SK-N-DZ (cell line): ENCODE measurements around the gene DSCAML1. TPM values are rescaled to one million over a fixed set of nuclear protein-coding genes. Genes with fewer than 3 reads are reported as not detected.

Experiments
- DNase-seq: peaks from one replicate; pipeline ENCODE4 v3.0.0-alpha.2; 2015; ENCODE audit warnings: low spot score
- polyA plus RNA-seq, 2 experiments: library from polyadenylated mRNA; depleted of rRNA; stranded (reverse); fragments of >200 nt; gene quantifications; 2 replicates each; pipeline ENCODE4 v1.2.3, GENCODE V29; 2014

The DSCAML1 gene, protein sequence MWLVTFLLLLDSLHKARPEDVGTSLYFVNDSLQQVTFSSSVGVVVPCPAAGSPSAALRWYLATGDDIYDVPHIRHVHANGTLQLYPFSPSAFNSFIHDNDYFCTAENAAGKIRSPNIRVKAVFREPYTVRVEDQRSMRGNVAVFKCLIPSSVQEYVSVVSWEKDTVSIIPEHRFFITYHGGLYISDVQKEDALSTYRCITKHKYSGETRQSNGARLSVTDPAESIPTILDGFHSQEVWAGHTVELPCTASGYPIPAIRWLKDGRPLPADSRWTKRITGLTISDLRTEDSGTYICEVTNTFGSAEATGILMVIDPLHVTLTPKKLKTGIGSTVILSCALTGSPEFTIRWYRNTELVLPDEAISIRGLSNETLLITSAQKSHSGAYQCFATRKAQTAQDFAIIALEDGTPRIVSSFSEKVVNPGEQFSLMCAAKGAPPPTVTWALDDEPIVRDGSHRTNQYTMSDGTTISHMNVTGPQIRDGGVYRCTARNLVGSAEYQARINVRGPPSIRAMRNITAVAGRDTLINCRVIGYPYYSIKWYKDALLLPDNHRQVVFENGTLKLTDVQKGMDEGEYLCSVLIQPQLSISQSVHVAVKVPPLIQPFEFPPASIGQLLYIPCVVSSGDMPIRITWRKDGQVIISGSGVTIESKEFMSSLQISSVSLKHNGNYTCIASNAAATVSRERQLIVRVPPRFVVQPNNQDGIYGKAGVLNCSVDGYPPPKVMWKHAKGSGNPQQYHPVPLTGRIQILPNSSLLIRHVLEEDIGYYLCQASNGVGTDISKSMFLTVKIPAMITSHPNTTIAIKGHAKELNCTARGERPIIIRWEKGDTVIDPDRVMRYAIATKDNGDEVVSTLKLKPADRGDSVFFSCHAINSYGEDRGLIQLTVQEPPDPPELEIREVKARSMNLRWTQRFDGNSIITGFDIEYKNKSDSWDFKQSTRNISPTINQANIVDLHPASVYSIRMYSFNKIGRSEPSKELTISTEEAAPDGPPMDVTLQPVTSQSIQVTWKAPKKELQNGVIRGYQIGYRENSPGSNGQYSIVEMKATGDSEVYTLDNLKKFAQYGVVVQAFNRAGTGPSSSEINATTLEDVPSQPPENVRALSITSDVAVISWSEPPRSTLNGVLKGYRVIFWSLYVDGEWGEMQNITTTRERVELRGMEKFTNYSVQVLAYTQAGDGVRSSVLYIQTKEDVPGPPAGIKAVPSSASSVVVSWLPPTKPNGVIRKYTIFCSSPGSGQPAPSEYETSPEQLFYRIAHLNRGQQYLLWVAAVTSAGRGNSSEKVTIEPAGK (N-terminal part only)
- 0.22 and 0.28 TPM in 2 replicates for polyA plus RNA-seq (2014; cell fraction: cytosol; rRNA removed)
- polyA plus RNA-seq (2014; cell fraction: nucleus; rRNA removed) = 0.02 and 0.04 TPM in 2 replicates

DNA sequence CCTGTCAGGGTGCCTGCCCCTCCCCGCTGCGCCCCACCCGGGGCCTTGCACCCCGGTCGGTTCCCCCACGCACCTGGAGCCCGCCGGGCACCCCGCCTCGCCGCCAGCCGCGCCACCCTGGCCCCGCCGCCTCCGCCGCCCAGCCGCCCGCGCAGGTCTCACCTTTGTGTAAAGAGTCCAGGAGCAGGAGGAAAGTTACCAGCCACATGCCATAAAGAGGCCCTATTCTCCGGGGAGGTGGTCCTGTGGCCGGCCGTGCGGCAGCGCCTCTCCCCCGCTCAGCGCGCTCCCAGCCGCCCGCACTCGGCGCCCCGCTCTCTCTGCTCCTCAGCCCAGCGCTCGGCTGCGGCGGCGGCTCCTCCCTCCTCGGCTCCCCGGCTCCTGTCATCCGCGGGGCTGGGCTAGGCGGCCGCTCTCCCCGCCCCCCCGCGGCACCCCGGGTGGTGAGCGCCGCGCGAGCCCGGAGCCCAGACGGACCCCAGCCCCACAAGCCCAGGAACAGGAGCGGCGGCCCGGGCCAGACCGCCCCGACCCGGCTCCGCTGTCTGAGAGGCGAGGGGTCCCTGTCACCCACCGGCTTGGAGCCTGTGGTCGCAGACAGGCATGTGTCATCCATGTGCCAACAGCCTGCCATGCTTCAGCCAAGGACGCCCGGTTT, at the start of gene DSCAML1:
TSS of gene DSCAML1 (minus strand) at position 345 of the 658 bp plus-strand sequence. CDS start at position 208, 137 bp downstream.
- no peak for DNase-seq

DNA sequence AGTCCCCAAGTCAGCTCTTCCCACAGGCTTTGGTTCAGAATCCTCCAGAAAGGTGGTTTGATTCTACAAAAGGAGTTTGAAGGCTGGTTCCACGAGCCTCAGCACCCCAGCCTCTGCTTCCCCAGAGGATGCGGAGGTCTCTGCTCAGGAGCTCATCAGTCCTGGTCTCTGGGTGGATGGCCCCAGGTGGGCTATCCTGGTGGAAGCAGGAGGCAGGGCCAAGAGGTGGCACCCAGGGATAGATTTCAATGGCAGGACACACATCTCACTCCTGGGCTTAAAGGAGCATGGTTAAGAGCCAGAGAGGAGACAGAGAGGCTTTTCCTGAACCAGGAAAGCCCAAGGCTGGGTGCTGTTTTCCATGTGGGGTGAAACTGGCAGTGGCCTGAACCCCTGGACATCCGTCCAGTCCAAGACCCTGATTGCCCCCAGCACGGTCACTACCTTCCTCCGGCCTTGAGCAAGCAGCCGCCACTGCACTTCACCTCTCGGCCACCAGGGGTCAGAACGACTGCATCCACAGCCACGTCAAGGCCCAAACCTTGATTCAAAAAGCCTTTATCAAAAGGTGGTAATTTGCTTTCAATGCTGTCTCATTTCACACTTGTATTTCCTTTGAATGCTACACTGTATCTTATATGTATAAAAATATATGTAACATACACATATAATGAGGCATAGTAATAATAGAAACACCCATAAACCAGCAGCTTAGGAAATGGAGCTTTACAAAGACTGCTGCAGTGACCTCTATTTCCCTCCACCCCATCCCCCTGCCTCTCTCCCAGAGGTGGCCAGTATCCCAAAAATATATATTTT, 46.9 kb upstream of the DSCAML1 start:
- DNase-seq = peak; percentile 25

DNA sequence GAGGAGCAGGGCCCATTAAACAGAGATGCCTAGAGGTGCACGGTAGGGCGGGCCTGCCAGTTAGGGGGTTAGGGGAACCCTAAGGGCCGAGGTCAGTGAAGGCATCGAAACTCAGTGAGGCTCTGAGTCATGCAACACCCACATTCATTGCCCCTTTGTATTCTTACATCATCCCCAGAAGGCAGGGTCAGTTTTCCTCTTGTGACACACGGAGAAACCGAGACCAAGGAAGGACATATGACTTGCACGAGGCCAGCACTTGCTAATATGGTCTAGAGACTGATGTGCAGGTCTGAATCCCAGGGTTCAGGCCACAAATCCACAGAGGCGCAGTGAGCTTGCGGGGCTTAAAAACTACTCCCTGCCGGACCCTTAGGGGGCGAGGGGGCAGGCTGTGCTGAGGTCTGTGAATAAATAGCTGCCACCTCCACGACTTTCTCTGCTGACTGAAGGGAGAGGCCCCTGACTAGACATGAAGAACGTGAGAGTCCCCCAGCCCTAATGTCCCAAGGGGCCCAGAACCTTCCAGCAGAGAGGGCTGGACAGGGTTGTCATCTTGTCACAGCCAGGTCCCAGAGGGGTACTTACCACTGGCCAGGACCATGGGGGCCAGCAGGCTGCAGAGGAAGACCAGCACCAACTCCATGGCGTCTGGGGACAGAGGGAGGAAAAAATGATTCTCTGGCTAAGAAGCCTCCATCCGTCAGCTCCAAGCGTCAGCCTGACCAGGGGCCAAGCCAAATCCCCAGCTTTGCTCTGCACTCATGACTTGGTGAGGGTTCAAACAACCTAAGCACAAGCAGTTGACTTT, 45.3 kb upstream of the DSCAML1 start:
- no peak for DNase-seq

DNA sequence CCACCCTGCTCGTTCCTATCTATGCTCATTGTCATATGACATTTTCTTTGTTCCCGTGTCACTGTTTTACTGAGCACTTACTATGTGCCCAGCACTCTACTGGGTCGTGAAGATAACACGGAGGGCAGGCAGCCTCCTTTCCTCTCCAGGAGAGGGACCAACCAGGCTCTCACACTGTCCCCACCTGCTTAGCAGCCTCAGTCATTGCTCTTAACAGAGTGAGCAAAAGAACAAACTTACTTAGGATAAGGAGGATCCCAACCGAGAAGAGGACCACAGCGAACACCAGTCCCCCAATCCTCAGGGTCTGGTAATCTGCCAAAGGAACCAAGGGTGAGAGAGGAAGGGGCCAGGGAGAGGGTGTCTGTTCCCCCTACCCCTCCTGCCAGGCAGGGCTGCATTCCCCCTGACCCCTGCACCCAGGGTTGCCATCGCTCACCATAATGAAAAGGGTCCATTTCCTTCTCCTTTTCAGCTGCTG, 44.6 kb upstream of the DSCAML1 start:
- no peak for DNase-seq

DNA sequence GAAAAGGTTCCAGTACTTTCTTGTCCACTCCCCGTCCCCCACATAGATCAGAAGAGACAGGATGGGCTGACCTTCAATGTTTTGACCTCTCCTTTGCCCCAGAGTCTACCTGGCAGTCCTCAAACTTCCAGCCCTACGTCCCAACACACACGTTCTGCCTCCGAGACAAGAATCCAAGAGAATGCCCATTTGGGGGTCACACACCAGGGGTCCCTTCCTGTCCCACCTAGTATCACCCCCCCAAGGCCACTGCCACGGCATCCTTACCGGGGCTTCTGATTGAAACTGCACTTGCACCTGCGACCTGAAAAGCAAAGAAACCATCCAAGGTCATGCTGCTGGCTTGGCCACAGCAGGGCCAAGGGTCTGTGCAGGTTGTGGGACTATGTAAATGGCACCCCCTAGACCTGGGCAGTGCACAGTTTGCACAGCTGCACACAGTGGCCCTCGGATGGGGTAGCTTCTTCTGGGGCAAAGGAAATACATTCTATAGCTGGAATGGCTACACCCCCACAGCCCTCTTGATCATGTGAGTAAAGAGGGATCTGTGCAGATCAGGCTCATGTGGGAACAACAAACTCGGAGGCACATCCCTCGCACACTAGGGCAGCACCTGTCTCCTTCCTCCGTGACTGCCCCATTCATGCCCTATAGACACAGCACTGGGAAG, 44.0 kb upstream of the DSCAML1 start:
- no peak for DNase-seq

DNA sequence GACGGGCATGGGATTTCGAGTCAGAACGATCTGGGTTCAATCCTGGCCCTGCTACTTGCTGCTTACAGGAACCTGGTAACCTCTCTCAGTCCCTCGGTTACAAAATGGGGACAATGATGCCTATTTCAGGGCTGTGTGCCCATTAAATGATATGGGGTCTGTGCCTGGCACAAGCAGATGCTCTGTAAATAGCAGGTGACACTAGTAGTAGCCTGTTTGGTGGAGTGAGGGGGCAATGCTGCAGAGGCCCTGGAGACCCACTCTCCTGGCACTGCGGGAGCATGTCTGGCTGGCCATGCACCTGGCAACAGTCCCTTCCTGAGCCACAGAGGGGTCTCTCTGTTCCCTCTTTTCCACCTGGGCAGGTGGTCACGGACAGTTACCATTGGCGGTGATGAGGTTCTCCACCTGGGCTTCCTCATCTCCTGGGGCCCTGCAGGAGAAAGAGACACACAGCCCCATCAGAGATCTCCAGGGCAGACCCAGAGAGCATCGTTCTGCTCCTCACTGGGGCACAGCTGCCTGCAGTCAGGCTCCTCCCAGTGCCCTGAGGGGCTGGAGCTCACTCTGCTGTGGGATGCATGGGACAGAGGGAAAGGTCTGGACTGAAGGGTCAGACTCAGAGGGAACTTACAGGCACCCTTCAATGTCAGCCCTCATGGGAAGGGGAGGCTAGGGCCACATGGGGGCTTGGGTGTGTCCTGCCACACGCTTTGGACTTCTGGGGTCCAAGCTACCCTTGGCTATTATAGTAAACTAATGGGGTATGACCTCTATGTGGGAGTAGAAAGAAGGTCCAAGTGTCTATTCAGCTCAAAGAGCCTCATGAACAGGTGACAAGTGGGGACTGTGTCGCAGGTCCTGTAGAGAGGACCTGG, 43.2 kb upstream of the DSCAML1 start:
- no peak for DNase-seq

DNA sequence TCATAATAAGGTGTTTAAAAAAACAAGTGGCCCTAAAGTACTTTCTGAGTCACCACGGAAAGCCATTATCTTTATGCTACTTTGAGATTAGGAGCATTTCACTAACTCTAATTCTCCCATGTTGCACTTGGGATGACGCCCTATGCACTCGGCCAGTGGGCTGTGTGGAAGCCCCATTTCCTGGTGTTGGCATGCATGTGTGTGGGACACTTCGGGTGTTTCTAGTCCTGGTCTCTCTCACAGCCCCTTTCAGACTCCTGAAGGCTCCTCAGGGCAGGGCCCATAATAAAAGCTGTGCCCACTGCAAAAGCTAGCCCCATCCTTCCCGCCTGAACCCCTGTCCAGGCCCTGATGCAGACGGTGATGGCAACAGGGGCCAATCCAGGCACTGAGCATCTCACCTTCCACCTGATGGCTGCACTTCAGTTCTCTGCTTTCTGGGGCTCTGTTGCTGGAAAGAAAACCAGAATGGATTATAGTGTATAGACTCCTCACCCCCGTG, 42.4 kb upstream of the DSCAML1 start:
- DNase-seq = no peak

DNA sequence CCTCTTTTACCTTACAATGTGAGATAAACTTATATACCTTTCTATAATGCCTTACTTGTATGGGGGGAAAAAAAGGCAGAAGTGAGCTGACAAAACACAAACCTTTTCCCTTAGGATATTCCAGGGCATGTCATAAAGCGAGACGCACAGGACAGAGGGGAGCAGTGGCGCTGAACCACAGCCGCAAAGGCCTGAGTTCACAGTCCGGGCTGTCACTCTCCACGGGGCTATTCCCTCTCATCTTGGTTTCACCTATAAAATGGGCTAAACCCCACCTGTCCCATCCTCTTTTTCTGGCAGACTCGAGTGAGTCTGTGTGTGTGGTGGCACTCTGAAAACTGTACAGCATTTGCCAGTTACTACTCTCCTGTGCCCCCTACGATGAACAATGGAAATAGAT, 41.9 kb upstream of the DSCAML1 start:
- no peak for DNase-seq

DNA sequence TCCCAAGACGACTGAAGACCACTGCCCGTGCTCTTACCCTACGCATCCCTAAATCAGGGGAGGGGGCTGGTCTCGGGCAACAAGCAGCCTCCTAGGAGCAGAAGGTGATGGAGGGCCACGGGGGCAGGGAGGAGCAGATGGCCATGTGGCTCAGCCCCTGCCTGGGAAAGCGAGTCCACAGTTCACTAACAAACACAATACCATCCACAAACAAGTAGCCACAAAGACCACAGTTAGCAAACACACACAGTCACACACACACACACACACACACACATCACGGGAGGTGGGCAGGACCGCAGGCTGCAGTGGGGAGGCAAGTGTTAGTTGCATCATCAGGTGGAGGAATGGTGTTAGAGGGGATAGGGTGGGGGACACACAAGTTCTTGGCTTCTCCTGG, 40.8 kb upstream of the DSCAML1 start:
- no peak for DNase-seq

DNA sequence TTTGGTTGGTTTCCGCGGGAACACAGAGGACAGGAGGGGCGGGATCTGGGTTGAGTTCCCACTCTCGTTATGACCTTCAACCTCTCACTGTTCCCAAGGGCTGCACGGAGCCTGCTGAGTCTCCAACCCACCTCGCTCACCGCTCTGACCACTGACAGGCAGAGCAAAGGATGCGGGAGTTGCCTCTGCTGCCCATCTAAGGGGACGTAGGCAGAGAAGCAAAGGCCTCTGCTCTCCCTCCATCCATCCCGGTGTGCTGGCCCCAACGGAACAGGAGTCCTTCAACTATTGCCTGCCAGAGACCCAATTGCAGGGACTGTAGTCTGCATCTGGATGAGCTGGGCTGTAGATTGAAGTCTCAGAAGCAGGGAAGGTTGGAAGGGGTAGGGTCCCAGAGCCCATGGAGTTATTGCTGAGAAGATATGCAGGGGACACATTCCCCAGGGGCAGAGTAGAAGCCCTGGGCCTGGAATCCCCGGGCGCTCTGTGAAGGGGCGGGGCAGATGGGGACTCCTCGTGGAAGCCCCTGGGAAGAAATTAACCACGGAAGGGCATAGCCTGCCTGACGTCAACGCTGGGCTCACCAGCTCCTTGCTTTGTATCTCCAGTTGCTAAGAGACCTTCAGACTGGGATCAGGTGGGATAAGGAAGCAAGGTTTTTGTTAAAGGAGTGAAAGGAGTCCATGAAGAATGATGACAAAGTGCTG, 40.2 kb upstream of the DSCAML1 start:
- no peak for DNase-seq

DNA sequence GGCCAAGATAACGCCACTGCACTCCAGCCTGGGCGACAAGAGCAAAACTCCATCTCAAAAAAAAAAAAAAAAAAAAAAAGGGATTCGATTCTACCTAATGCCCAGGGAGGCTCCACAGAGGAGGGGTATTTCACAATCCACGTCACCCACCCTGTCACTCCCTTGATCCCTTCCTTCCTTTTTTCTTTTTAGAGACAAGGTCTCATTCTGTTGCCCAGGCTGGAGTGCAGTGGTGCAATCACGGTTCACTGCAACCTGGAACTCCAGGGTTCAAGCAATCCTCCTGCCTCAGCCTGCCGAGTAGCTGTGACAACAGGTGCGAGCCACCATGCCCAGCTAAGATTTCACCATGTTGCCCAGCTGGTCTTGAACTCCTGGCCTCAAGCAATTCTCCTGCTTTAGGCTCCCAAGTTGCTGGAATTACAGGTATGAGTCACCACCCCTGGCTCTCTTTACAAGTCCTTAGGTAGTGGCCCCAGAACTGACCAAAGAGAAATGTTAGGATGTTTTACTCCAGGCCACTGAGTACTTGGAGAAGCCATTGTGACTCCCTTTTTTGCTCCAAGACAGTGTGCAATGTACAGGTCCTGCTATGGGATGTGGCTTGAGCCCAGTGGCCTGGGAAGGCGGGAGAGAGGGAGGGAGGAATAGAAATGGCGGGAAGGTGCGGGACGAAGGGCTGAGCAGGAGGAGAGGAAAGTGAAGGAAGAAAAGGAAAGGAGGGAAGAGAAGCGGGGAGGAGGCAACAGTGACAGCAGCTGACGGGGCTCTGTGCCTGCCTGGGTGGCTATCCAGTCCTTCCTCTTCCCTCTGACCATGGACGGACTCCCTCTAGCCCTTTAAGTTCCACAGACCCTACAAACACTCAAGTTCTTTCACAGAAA, 39.3 kb upstream of the DSCAML1 start:
- DNase-seq = no peak

DNA sequence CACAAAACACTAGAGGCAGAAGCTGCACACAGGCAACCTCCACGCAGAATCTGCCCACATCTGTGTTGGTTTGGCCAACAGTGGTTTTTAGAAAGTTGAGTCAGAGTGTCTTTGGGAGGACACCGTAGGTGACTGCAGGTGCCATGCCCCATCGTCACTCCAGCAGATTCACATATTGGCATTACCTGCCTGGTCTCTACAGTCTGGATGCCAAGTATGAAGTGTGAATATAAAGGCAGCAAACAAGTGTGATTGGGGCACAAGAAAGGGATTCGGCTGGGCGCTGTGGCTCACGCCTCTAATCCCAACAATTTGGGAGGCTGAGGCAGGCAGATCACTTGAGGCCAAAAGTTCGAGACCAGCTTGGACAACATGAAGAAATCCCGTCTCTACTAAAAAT, 38.6 kb upstream of the DSCAML1 start:
- no peak for DNase-seq

DNA sequence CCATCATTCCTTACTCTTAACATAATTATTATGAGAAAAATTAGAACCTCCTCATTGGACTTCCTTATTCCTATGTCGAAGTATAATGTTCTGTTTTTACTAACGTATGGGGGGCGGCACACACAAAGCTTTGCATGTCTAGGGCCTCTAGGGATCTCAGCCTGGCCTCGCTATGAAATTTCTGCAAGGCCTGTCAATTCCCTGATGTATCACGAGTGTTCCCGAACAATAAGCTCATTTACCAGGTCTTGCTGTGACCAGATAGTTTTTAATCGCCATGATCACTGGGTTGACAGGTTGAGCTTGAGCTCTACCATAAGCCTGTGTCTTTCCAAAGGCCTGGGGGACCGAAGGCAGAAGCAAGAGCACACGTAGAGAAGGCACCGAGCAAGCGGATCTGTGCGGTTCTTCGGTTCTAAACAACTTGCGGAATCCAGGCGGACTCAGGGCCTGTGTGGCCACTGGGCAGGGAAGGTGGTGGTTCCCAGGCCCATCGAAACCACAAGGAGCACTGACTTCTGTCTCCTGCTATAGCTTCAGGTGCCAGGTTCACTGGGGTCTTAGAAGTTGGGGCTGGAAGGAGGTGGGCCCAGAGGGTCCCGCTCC, 37.9 kb upstream of the DSCAML1 start:
- no peak for DNase-seq

DNA sequence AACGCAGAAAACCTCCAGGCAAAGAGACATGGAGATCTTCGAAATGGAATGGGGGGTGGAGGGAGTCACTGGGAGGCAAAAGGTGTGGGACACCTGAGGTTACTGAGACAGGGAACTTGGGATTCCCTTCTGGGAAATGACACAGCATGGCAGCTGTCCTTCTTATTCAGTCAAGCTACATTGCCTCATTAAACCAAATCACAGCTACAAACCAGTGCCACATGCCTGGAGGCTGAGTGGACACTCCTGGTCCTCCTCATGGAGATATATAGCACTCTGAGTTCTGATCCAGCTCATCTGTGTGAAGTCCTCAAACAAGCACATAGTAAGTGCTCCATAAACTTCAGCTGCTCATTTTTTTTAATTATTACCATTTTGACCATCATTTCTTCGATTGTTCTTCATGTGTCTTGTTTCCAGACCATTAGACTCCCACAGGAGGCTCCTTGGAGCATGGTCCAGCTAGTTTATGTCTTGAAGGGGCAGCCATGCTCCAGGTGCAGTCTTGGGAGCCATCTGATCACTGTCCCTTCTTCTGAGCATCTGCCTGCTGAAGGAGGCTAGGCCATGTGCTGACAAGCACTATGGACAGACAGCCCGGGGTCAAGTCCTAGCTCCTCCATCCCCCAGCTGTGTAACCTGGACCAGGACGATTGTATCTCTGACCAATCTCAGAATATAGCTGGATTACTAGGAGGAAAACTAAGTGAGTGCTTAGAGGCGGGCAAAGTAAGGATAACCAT, 37.2 kb upstream of the DSCAML1 start:
- DNase-seq = no peak
